A673 (cell line): ENCODE measurements around the gene TOR1B. TPM values are rescaled to one million over a fixed set of nuclear protein-coding genes. Genes with fewer than 3 reads are reported as not detected.
A peak's percentile ranks its signal among the peaks of the same experiment; 100 is the strongest.

Source experiments
- BruUV-seq: library from RNA; stranded (reverse); fragments of 400-500 nt; replicated peaks from 2 replicates; lab custom pipeline; 2021; lab: Mats Ljungman, UMichigan
- CTCF ChIA-PET: fragments of 300-600 bp; sonication (Branson Sonifier 250); formaldehyde crosslinking; loops from one replicate; lab custom pipeline; 2022; ENCODE audit warnings: antibody characterized with exemption; lab: Charles Lee
- POLR2A ChIA-PET: fragments of 300-600 bp; sonication (Branson Sonifier 250); formaldehyde crosslinking; loops from one replicate; lab custom pipeline; 2022; ENCODE audit warnings: antibody characterized with exemption; ENCODE audit not compliant: low non-redundant PET; lab: Charles Lee
- DNase-seq: peaks from one replicate; pipeline ENCODE4 v3.0.0-alpha.2; 2015; ENCODE audit warnings: low spot score
- H3K27ac ChIP-seq: fragments of 200-600 bp; sonication (generic); 2 replicates; pipeline ENCODE4 v1.5.1; 2016; ENCODE audit warnings: mixed run types, low read depth, mild to moderate bottlenecking, mixed read lengths, antibody characterized with exemption, low read length; ENCODE audit not compliant: poor library complexity, severe bottlenecking
- H3K27me3 ChIP-seq: fragments of 200-600 bp; sonication (generic); replicated peaks from 2 replicates; pipeline ENCODE4 v1.6.1; 2017; ENCODE audit warnings: mixed run types, low read depth, mild to moderate bottlenecking, mixed read lengths, antibody characterized with exemption, low read length; ENCODE audit not compliant: insufficient read depth, poor library complexity
- H3K36me3 ChIP-seq: fragments of 200-600 bp; sonication (generic); 2 replicates; pipeline ENCODE4 v1.6.1; 2016; ENCODE audit warnings: mixed run types, mild to moderate bottlenecking, mixed read lengths, antibody characterized with exemption, low read length; ENCODE audit not compliant: insufficient read depth, poor library complexity, severe bottlenecking
- H3K4me1 ChIP-seq: fragments of 200-600 bp; sonication (generic); 2 replicates; pipeline ENCODE4 v1.6.1; 2017; ENCODE audit warnings: mixed run types, mild to moderate bottlenecking, mixed read lengths, antibody characterized with exemption, low read length; ENCODE audit not compliant: insufficient read depth, poor library complexity, severe bottlenecking
- H3K4me3 ChIP-seq: fragments of 200-600 bp; sonication (generic); 2 replicates; pipeline ENCODE4 v1.5.1; 2016; ENCODE audit warnings: low read depth, mixed run types, mild to moderate bottlenecking, mixed read lengths, low read length; ENCODE audit not compliant: poor library complexity, severe bottlenecking
- H3K9me3 ChIP-seq: fragments of 200-600 bp; sonication (generic); 2 replicates; pipeline ENCODE4 v1.6.1; 2016; ENCODE audit warnings: mixed run types, low read depth, mild to moderate bottlenecking, mixed read lengths, antibody characterized with exemption, low read length; ENCODE audit not compliant: poor library complexity, severe bottlenecking
- CTCF ChIP-seq: fragments of 300-800, 200-600 bp; sonication (generic); conservative IDR thresholded peaks from 2 replicates; pipeline ENCODE4 v1.5.1; 2017; ENCODE audit warnings: low read depth, mild to moderate bottlenecking, antibody characterized with exemption, low read length, moderate library complexity, mixed read lengths
- EZH2 ChIP-seq: fragments of 200-600 bp; sonication (generic); IDR thresholded peaks from 2 replicates; pipeline ENCODE4 v1.6.1; 2017; ENCODE audit warnings: borderline replicate concordance, low read depth, mild to moderate bottlenecking, mixed read lengths, antibody characterized with exemption, low read length; ENCODE audit not compliant: poor library complexity, severe bottlenecking
- intact Hi-C: fragments of 100-400 bp; cut with micrococcal nuclease; formaldehyde crosslinking; loops from one replicate; pipeline ENCODE4 v1.10.0; 2022; ENCODE audit not compliant: unreplicated experiment
- total RNA-seq: library from RNA; stranded (reverse); gene quantifications from 2 replicates; pipeline ENCODE4 v1.2.3, GENCODE V29; 2021

TOR1B gene
- total RNA-seq, 1 experiment from 2014 or later, result 47.6 TPM

GRCh38 chr9:129828969-129829368, 26.0 kb downstream of the TOR1B start:
- peaks cover 2% of the 10 kb centered on the region for H3K4me1 ChIP-seq
- DNase-seq, result no peak
- no peaks in the 10 kb centered on the region for H3K9me3 ChIP-seq
- no peaks in the 10 kb centered on the region for H3K27me3 ChIP-seq
- no peak for TF ChIP-seq CTCF
- TF ChIP-seq EZH2, result no peak
- no TSS peak for BruUV-seq
- H3K27ac ChIP-seq, result no peak overlapping the region
- ChIA-PET POLR2A (no interaction called here), CTCF (no interaction called here)
- no peak overlapping the region for H3K4me3 ChIP-seq
- peaks cover 33% of the 10 kb centered on the region for H3K36me3 ChIP-seq
- intact Hi-C loops, result no loop called here

GRCh38 chr9:129832982-129833381, 30.0 kb downstream of the TOR1B start:
- H3K4me3 ChIP-seq, result no peak overlapping the region
- POLR2A ChIA-PET, result no interaction called here
- H3K4me1 ChIP-seq, result peaks cover 9% of the 10 kb centered on the region
- no peak overlapping the region for H3K27ac ChIP-seq
- BruUV-seq, result no TSS peak
- H3K27me3 ChIP-seq, result no peaks in the 10 kb centered on the region
- CTCF ChIA-PET, result no interaction called here
- H3K36me3 ChIP-seq, result peaks cover 33% of the 10 kb centered on the region
- intact Hi-C loops, result no loop called here
- no peak for DNase-seq
- TF ChIP-seq CTCF (no peak), EZH2 (no peak)
- H3K9me3 ChIP-seq, result no peaks in the 10 kb centered on the region

- no peaks in the 10 kb centered on the region for H3K27me3 ChIP-seq
- no TSS peak for BruUV-seq
- no peak for DNase-seq
- H3K27ac ChIP-seq, result peak overlapping the region; percentile 61
- TF ChIP-seq EZH2 (no peak), CTCF (no peak)
- ChIA-PET CTCF (no interaction called here), POLR2A (no interaction called here)
- H3K36me3 ChIP-seq, result peaks cover 27% of the 10 kb centered on the region
- intact Hi-C loops, result no loop called here
- peak overlapping the region; percentile 70 for H3K4me3 ChIP-seq
- H3K9me3 ChIP-seq, result no peaks in the 10 kb centered on the region
- H3K4me1 ChIP-seq, result peaks cover 9% of the 10 kb centered on the region
Observed at GRCh38 chr9:129834489-129835127, 31.6 kb downstream of the TOR1B start.
